Measurements from ENCODE around the gene PRKN. TPM values are rescaled to one million over a fixed set of nuclear protein-coding genes. Genes with fewer than 3 reads are reported as not detected.

Gene PRKN
- total RNA-seq, 4 donors from 2014 or later = 5.2 to 121 (median 6.9) TPM

GRCh38 chr6:161663682-161664081 is 1063.9 kb downstream of the PRKN start:
- intact Hi-C loops (cut with DNase I) = no loop called here

GRCh38 chr6:161660666-161661571 is 1066.6 kb downstream of the PRKN start:
- intact Hi-C loops (cut with DNase I) = no loop called here
- no peaks in the 10 kb centered on the region for H3K4me1 ChIP-seq
- no peak for TF ChIP-seq POLR2A (IDR thresholded peaks at IDR 0.05)
- no peak for TF ChIP-seq CTCF (IDR thresholded peaks at IDR 0.05)
- H3K4me3 ChIP-seq (replicated peaks in 1 of 3) = no peak overlapping the region
- no peaks in the 10 kb centered on the region for H3K27me3 ChIP-seq
- H3K27ac ChIP-seq = no peak overlapping the region
- no peaks in the 10 kb centered on the region for H3K9me3 ChIP-seq
- no peaks in the 10 kb centered on the region for H3K36me3 ChIP-seq
- 93 to 94% methylated on average over 10 of the region's 10 CpGs for WGBS, 2 donors
- no peak for DNase-seq

More at GRCh38 chr6:161663682-161664081, 1063.9 kb downstream of the PRKN start:
- 93% methylated on average over 8 of the region's 8 CpGs for WGBS, 2 donors
- Histone ChIP-seq H3K4me3 (replicated peaks in 1 of 3) (no peak overlapping the region), H3K36me3 (no peaks in the 10 kb centered on the region), H3K27ac (no peak overlapping the region), H3K27me3 (no peaks in the 10 kb centered on the region), H3K4me1 (no peaks in the 10 kb centered on the region), H3K9me3 (no peaks in the 10 kb centered on the region)
- no peak for TF ChIP-seq CTCF (IDR thresholded peaks at IDR 0.05)
- TF ChIP-seq POLR2A (IDR thresholded peaks at IDR 0.05) = no peak
- no peak for DNase-seq

DNA sequence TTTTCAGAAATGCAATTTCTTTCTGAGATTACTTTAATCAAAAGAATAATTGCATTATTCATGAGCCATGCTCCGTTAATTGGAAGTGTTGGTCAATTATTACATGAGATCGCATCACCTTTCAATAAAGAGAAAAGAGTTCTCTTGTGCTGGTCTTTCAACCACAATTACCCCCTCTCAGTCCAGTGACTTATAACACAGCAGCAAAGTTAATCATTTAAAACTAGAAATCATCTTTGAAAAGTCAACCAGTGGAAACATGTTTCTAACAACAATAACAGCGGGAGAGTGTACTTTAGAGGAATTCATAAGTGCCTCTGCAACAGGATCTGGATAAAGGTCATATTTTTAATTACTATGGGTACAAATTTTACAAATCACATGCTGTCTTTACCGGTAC is 1069.4 kb downstream of the PRKN start:
- 64 to 65% methylated on average over 4 of the region's 4 CpGs for WGBS, 2 donors

DNA sequence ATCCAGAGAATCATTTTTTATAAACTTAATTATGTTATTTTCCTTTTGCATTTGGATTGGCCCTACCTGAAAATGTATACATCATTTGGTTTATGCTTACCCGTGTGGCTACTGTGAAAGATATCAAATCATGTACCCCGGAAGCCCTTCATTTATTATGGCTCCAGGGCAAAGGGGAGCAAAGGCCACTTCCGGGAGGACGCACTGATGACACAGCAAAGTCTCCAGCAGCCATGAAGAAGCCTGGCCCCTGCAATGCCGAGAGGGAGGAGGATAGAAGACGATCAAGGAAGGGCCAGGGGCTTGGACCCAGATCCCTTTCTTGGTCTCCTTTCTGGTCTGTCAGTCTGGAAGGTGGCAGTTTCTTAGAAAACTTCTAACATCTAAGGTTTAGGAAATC is 1073.4 kb downstream of the PRKN start:
- H3K27ac ChIP-seq = no peak overlapping the region
- no peak for DNase-seq
- TF ChIP-seq POLR2A (IDR thresholded peaks at IDR 0.05) = no peak
- no peak for TF ChIP-seq CTCF (IDR thresholded peaks at IDR 0.05)
- H3K4me3 ChIP-seq (replicated peaks in 1 of 3) = no peak overlapping the region
- intact Hi-C loops (cut with DNase I) = no loop called here
- H3K27me3 ChIP-seq = no peaks in the 10 kb centered on the region
- WGBS, 2 donors = 82 to 87% methylated on average over 6 of the region's 6 CpGs
- H3K4me1 ChIP-seq = no peaks in the 10 kb centered on the region
- no peaks in the 10 kb centered on the region for H3K36me3 ChIP-seq
- no peaks in the 10 kb centered on the region for H3K9me3 ChIP-seq

More for the DNA sequence above, 1069.4 kb downstream of the PRKN start:
- H3K36me3 ChIP-seq = no peaks in the 10 kb centered on the region
- no peaks in the 10 kb centered on the region for H3K4me1 ChIP-seq
- H3K27ac ChIP-seq = no peak overlapping the region
- no peaks in the 10 kb centered on the region for H3K27me3 ChIP-seq
- intact Hi-C loops (cut with DNase I) = no loop called here
- no peak for DNase-seq
- no peak overlapping the region for H3K4me3 ChIP-seq (replicated peaks in 1 of 3)
- TF ChIP-seq POLR2A (IDR thresholded peaks at IDR 0.05) = no peak
- TF ChIP-seq CTCF (IDR thresholded peaks at IDR 0.05) = no peak
- H3K9me3 ChIP-seq = no peaks in the 10 kb centered on the region

- no peaks in the 10 kb centered on the region for H3K36me3 ChIP-seq
- H3K4me3 ChIP-seq (replicated peaks in 1 of 3) = no peak overlapping the region
- no peaks in the 10 kb centered on the region for H3K9me3 ChIP-seq
- no peak for DNase-seq
- intact Hi-C loops (cut with DNase I) = no loop called here
- no peaks in the 10 kb centered on the region for H3K27me3 ChIP-seq
- no peak overlapping the region for H3K27ac ChIP-seq
- H3K4me1 ChIP-seq = no peaks in the 10 kb centered on the region
- WGBS, 2 donors = 91 to 96% methylated on average over 1 of the region's 1 CpG
- TF ChIP-seq POLR2A (IDR thresholded peaks at IDR 0.05) (no peak), CTCF (IDR thresholded peaks at IDR 0.05) (no peak)
Measured at GRCh38 chr6:161651949-161652348, 1075.6 kb downstream of the PRKN start.

Data from thyroid gland (tissue), 4 donors.